HG02763 (cell line): ENCODE results near the gene TNFSF8.

Experiments used
- ATAC-seq: cut with Tn5 transposase; IDR thresholded peaks from one replicate; pipeline ENCODE4 v1.9.1; 2021; ENCODE audit warnings: mild to moderate bottlenecking, moderate library complexity; ENCODE audit not compliant: unreplicated experiment

The TNFSF8 gene

DNA sequence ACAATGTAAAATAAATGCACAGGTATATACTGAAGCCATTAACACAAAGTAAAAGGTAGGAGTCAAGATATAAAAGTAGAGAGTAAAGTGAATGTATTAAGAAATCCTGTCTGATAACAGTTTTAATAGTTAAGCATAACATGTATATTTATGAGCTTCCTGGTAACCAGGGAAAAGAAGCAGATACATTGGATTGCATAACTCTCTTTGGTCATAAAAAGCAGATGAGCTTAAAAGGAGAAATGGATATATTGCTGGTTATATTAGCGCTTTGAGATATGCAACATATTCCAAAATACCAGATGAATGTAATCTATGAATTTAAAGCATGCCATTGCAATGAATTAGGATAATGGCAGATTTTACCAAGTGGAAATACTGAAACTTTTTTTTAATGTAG is 6.2 kb upstream of the TNFSF8 start:
- no peak for ATAC-seq

- ATAC-seq: no peak
Observed at GRCh38 chr9:114935119-114935518, 4.7 kb upstream of the TNFSF8 start.

DNA sequence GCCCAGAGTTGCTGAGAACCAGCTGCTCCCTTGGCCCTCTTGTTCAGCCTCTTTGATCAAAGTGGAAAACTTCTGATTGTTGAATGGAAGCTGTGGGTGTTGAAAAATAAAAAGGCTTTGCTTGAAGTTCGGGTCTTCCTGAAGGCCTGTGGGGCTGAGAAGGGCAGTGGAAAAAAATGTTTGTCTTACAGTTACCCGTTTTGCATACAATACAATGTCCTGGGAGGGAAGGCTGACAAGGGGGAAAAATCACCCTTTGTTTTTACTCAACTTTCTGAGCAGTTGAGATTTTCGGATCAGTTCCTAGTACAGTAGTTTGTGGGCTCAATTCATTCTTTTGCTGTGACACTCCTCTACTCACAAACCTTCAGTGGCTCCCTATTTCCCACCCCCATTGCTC is 2.1 kb upstream of the TNFSF8 start:
- no peak for ATAC-seq

DNA sequence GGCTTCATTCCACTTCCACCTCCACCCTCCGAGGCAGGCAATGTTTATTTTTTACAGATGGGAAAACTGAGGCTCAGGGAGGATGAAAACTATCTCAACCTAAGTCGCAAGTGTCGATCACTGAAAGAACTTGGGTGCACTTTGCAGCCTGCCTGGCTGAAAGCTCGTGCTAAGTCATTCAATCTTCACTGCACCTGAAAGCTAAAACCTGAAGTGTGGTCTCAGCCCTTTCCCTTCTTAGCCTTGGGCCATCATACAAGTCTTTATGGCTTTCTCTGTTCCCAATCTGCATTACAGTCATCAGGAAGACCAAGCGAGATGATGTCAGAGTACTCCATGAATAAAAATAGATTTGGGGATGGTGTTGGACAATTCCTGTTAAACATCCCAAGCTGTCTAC is 1.0 kb upstream of the TNFSF8 start:
- ATAC-seq: no peak

DNA sequence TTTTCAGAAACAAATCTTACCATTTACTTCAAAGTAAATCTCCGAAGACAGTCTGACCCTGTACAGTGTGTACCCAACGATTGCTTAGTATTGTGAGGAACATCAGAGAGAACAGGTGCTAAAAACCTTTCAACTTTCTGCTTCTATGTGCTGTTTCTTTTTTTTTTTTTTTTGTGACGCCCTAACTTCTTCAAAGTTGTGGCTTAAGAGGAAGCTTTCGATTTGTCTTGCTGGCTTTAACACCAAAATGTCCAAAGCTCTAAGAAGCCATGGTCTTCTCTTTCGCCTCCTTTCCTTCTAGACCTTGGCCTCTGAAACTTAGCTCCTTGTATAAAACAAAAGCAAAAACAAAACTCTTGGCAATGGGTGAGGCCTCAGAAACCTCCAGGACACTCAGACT is 1.2 kb downstream of the TNFSF8 start:
- no peak for ATAC-seq

GRCh38 chr9:114928671-114929070 is 1.7 kb downstream of the TNFSF8 start:
- no peak for ATAC-seq

- no peak for ATAC-seq
Observed at GRCh38 chr9:114928136-114928535, 2.3 kb downstream of the TNFSF8 start.

GRCh38 chr9:114925672-114926071 is 4.7 kb downstream of the TNFSF8 start:
- ATAC-seq: no peak

DNA sequence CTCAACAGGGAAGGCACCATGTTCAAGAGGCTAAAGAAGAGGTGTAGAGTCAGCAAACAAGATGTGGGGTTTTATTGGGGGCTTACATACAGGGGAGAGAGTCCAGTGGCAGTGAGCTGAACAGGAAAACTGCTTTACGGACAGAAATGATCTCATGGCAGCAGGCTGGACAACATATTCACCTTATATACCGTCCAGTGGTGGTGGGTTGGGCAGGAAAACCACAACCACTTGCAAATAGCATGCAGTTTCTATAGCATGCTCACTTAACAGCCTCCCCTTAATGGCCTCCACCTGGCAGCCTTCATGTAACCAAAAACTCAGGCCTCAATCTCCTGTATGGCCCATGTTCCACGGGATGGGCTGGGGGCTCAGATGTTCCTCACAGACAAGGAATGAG is 5.4 kb downstream of the TNFSF8 start:
- ATAC-seq: no peak

DNA sequence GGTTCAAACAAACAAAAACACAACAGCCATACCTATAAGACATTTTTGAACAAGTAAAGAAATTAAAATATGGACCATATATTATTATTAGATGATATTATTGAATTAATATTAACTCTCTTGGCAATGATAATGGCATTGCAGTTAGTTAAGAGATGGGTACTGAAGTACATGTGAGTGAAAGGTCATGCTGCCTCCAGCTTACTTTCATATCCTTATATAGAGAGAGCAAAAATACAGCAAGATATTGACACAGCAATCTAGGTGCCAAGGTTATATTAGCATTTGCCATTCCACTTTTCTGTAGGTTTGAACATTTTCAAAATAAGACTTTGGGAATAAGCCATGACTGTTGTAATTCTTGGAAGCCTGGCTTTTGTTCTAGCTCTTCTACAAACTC is 6.1 kb downstream of the TNFSF8 start:
- no peak for ATAC-seq

DNA sequence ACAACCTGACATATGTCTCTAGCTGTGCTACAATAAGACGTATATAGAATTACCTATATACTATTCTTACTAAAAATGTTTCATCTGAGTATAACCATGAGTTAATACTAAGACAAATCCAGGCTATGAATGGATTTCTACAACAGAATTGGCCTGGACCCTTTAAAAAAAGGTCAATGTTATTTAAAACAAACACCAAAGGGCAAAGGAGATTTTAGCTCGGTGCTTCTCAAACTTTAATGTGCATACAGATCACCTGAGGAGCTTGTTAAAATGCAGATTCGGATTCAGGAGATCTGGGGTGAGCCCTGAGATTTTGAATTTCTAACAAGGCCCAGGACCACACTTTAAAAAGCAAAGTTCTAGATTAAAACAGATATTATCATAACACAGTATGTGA is 6.5 kb downstream of the TNFSF8 start:
- ATAC-seq: no peak

DNA sequence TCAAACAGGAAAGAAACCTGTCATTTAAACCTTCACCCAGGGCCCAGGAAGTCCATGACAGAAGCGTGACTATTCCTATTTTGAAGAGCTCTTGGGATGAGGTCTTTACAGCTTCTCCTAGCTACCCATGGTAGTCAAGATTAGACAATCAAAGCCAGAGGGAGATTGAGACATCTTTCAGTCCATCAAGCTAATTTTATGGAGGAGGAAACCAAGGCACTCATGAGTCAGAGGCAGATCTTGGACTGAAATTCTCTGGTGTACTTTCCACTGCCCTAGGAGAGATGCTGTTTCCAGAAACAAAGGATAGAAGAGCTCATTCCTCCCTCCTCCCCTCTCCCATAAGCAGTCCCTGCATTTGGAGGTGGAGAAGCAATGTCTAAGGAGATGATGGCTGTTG is 9.2 kb downstream of the TNFSF8 start:
- ATAC-seq: no peak

DNA sequence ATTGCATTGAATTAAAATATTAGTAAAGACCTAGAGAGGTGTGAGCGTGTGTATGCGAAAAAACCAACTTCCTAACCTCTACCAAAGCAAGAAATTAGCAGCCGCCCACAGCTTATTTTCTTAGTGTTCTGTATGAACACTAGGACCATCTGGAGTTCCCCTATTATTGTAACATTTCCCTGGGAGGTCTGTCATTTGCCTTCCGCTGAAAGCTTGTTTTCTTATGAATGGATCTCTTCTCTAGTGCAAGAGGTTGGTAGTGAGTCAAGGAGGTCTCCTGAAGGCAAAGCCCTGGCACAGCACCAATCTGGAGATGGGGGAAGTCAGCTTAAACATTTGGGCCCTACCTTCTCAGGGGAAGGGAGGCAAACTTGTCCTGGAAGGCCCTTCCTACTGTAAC is 10.8 kb downstream of the TNFSF8 start:
- ATAC-seq: no peak

- no peak for ATAC-seq
Observed at GRCh38 chr9:114916481-114916880, 13.9 kb downstream of the TNFSF8 start.

- no peak for ATAC-seq
Observed at GRCh38 chr9:114914139-114914538, 16.3 kb downstream of the TNFSF8 start.

- no peak for ATAC-seq
Observed at GRCh38 chr9:114913656-114914055, 16.7 kb downstream of the TNFSF8 start.

GRCh38 chr9:114913217-114913616 is 17.2 kb downstream of the TNFSF8 start:
- ATAC-seq: no peak

- ATAC-seq: no peak
Observed at GRCh38 chr9:114911167-114911821, 19.1 kb downstream of the TNFSF8 start.

- ATAC-seq: no peak
Observed at GRCh38 chr9:114910541-114910940, 19.9 kb downstream of the TNFSF8 start.

GRCh38 chr9:114909661-114910060 is 20.7 kb downstream of the TNFSF8 start:
- peak; percentile 34 for ATAC-seq

DNA sequence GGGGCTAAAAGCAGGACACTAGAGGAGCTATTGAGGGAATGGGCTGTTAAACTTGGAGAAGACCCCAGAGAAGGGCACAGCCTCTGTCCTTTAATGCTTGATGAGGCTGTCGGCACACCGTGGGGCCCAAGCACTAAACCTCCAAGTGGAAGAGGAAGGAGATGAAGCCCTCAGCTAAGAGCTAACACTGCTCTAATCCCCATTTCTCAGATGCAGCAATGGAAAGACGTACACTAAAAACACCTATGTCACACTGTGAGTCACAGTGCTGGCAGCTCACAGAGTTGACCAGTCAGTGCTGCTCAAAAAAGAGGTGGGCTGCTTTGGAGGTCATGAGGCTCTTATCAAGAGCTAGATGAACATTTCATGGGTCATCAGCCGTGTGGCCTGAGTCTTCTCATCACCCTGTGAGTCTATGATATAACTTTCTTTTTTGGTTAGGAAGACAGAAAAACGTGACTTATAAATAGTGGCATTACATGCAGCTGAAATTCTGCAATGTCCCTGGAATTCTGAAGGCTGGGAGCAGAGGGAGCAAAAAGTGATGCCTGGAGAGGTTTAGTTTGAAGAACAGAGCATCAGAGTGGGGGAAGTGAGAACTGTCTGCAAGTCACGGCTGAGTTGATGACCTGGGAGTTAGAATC is 21.5 kb downstream of the TNFSF8 start:
- peak; percentile 16 for ATAC-seq

DNA sequence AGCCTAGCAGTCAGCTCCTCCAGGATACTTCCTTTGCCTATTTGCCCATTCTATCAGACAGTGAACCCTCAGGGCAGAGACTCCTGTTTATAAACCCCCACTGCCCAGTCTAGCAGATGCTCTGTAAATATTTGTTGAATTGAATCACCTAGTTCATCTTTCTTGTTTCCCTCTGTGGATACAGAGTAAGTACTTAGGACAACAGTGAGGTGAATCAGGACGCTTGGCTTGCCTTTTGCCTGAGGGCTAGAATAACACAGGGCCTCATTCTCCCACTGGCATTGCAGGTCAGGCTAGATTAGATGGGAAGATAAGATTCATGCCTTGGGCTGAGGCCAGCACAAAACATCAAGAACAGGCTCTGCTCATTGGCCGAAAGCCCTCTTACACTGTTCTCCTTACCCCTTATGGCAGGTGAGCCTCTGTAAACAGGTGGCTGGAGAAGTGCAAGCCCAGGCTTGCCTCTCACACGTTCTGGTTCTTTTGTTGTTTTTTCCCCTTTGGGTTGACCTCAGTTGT is 22.2 kb downstream of the TNFSF8 start:
- ATAC-seq: peak; percentile 55
